Activated CD4-positive, alpha-beta T cell treated with anti-CD3 and anti-CD28 coated beads, Interleukin-2, amount 50 U/mL, for 24 hours (primary cell): ENCODE results near the gene MYH11.
"Not testable (repeated sequence)": the region's sequence is repeated elsewhere in the genome, so short reads cannot be mapped to it uniquely, and the experiment has no call there.

Experiments
- DNase-seq, 2 donors: peaks; one replicate each; pipeline ENCODE4 v3.0.0-alpha.2; 2020; ENCODE audit warnings: low read depth in 1 of 2, low spot score in 1 of 2

The MYH11 gene

DNA sequence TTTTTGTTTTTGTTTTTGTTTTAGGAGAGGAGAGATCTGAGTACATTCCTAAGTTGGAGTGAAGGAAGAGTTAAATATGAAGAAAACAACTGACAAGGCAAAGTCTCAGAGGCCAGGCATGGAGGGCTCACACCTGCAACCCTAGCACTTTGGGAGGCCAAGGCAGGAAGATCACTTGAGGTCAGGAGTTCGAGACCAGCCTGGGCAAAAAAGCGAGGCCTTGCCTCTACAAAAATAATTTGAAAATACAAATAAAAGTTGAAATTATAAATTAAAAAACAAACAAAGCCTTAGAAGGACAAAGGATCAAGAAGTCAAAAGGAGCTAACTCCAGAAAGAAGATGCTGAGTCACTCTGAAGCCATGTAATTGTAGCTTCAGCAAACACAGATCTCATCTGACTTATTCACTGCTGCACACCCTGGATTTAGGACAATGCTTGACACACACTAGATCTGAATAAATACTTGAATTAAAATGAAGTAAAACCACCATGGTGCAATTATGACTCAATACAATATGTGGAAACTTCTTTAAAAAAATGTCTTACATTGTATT is 22.5 kb upstream of the MYH11 start:
- no peak for DNase-seq

DNA sequence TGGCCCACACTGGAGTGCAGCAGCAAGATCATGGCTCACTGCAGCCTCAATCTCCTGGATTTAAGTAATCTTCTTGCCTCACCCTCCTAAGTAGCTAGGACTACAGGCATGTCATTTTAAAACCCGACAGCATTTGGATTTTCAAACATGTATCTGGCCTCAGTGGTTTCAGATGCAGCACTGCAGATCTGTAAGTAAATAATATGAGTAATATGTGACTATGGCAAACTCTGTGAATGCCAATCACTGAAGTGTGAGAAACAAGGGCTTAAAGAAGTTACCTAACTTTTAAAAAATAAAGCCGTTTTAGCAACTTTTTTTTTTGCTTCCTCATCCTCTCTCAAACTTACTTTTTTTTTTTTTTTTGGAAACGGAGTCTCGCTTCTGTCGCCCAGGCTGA is 19.7 kb upstream of the MYH11 start:
- DNase-seq: no peak

DNA sequence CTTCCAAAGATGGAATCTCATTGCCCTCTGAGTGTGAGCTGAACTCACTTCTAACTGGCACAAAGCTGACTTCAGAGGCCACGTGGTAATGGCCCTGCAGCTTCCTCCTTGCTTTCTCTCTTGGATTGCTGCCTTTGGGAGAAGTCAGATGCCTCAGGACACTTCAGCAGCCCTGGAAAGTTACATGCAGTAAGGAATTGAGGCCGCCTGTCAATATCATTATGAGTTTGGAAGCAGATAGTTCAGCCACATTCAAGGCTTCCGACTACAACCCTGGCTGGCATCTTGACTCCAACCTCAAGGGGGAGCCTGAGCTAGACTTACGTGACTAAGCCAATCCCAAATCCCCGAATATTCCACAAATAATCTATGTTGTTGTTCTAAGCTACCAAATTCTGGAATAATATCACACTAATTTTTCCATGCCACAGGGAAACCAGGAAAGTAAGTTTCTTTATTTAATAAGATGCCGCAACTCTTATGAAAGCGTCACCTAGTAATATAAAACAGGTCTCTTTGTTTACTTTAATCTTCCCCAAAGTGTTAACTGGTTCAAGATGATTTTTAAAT is 18.0 kb upstream of the MYH11 start:
- no peak for DNase-seq

DNA sequence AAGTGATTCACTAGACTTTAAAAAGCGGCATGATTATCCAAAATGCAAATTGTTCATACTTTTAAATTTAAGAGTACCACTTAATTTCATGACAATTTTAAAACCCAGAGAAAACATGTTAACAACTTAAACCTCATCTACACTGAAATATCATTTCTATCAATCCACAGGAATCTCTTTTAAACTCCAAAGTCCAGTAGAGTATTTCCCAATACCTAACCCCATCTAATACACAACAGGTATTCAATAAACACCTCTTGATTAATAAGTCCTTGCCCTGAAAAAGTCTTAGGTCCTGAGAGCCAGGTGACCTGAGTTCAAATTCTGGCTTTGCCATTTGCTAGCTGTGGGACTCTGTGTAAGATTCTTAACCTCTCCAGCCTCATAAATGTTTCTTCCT is 16.9 kb upstream of the MYH11 start:
- DNase-seq: no peak

DNA sequence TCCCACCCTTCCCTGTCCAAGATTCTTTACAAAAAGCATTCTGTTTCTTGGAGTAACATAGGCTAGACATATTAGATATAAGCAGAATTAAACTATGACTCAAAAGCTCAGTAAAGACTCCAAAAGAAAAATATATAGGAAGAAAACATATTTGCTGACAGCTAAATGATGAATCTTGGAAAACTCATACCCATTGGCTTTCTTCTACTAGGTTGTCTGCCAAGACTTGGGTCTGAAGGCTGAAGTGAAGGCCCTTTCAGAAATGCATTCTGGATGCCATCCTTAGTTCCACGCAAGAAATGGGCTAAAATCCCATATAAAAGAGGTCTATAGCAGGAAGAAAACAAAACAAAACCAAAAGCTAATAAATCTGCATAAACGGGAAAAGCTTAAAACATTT is 16.5 kb upstream of the MYH11 start:
- DNase-seq: no peak

DNA sequence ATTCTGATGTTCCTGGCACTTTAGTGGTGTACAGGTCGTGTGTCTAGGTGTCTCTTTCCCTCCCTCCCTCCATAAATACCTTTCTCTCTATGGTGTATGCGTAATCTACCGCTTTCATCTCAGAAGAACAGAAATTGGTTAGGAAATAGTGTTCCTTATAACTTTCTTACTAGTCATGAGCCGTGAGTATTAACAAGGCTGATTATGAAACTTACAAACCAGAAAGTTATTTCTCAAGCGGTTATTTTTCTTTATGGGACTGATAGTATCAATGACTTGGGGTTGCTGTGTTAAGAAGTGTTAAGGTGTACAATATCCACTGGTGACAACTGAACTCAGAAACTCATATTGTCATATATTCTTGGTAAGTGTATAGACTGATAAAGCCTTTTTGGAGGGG is 13.2 kb upstream of the MYH11 start:
- DNase-seq: no peak

DNA sequence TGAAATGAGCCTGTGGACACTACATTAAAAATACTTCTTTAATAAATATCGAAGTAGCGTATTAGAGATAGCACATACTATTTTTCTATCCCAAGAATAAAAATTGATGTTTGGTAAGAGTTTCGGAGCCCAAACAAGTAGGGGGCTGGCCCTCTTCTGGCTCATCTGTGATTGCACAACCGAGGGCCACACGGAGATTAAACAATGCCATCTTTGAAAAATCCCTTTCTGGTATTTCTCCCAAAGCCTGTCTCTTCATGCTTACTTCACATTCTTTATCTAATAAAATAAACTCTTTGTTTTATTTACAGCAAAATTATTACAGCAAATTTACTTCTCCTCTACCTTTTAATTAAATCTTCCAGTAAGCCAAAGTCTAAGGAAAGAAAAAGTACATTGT is 9.6 kb upstream of the MYH11 start:
- DNase-seq: no peak

DNA sequence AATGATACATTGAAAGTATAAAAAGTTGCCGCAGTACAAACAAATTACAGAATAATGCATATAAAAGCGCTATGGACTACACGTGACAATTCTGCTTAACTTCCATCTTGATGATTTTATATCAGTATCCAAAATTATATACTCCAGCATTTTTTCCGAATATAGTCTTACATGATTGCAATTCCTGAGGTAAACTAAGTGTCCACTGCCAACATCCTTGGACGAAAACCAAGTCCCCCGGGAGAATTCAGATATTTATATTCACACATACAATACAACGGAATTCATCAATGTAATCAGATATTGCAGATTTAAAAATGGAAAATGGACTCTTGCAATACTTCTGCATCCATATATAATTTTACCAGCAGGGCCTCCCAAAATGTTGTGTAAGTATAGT is 8.9 kb upstream of the MYH11 start:
- no peak for DNase-seq

DNA sequence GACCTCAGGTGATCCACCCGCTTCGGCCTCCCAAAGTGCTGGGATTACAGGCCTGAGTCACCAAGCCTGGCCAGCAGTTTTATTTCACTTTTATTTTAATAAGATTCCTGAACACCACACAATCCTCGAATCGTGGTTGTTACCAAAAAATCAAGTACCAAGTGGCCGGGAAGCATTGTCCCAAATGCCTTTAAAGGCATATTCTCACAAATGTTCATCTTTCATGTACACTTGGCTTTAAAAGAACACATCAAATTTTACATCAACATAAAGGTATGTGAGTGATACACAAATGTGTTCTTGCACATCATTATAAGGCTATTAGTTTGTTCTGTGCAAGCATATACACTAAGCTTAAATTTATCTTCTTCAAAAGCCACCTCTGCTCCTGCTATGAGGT is 8.1 kb upstream of the MYH11 start:
- DNase-seq: no peak

DNA sequence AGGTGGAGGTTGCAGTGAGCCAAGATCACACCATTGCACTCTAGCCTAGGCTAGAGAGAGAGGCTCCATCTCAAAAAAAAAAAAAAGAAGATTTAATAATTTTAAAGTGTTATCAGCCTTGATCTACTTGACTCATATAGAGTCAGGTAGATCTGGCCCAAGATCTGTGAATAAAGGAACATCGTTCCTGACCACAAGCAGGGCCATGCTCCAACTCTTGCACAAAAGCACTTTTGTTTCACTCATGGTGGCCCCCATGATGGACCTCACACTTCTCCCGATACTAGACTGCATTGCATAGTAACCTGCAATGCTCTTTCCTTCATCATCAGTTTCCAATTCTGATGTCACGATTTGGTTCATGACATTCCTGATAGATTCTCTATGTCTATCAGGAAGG is 5.2 kb upstream of the MYH11 start:
- DNase-seq: no peak

DNA sequence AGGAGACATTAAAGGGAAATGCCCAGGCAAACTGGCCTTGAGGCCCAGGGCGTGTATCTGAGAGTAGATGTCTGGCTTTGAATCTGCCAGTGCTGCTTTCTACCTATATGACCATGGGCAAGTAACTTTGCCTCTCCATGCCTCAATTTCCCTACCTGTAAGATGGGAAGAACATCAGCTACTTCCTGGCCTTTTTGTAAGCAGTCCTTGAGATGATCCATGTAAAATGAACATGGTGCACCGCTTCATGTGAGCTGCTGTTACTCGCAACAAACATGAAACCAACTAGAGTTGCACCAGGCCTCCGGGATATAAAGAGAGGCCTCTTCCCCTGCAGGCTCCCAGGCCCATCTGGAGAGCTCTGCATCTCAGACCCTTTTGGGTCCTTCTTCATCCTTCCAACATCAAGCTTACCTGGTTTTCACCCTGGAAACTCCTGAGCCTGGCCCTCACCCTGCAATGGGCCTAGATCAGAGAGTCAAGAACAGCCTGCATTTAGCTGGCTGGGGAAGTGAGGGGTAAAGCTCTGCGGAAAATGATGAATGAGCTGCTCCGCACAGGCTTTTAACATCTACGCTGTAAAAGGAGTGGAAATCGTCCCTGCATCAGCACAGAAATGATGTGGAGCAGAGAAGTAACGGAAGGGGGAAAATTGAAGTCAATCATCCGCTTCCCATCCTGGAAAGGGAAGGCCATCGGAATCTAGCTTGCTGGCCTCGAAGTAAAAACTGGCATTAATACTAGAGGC is 2.3 kb upstream of the MYH11 start:
- DNase-seq: no peak

DNA sequence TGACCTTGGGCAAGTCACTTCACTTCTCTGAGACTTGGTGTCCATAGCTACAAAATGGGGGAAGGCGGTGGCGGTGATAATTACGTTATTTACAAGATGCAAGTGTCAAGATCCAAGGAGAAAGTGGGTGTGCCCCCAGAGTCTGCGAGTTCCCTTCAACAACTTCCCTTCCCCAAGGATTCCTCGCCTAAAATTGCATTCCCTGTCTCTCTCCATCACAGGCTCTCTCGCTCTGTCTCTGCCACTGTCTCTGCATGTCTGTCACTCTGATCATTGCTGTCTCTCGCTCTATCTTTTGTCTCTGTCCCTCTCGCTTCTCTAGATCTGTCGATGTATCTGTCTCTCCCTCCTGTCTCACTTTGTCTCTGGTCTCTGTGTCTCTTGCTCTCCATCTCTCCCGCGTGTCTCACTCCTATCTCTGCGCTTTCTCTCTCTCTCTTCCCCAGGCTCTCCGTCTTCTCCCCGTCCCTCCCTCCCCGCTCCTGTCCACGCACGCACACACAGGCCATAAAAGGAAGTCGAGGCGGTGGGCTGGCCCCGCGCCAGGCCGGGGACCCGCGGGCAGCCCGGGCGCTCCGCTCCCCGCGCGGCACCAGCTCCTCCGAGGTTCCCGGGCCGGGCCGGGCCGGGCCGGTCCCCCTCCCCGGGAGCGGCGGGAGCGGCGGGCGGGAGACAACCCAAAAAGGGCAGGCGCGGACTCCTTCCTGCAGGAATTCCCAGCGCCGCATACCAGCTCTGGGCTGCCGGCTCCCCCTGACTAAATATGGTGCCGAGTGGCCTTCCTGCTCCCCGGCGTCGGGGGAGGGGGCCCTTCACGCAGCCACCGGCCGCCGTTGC is 1.1 kb upstream of the MYH11 start:
- no peak for DNase-seq

DNA sequence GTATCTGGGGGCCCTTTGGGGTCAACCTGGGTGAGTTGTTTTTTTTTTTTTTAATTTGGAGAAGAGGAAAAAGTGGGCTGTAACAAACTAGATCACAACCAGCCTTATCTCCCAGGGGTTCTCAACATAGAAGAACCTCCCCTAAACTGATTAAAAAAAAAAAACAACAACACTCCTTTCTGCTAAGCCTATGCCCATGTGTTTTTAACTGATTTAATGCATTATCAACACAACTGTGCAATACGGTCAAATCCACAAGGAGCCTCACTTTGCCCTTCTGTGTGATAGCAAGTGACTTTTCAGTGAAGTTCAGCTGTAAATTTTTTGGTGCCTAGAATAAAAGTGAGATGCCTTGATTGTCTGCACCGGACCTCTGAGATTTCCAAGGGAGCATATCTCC is 646 bp downstream of the MYH11 start:
- DNase-seq: no peak

DNA sequence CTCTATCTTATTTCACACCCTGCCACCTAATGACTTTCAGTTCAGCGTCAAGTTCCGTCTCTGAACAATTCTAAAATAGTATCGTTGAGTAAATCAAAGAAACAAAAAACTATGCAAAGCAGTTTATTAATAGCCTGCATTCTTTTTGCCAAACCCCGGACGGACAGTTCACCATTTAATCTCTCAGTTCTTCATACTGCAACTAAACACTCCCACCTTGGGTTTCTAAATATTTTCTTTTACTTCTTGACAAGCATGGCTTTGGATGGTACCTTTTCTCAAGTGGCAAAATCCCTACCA is 1.2 kb downstream of the MYH11 start:
- DNase-seq: no peak

DNA sequence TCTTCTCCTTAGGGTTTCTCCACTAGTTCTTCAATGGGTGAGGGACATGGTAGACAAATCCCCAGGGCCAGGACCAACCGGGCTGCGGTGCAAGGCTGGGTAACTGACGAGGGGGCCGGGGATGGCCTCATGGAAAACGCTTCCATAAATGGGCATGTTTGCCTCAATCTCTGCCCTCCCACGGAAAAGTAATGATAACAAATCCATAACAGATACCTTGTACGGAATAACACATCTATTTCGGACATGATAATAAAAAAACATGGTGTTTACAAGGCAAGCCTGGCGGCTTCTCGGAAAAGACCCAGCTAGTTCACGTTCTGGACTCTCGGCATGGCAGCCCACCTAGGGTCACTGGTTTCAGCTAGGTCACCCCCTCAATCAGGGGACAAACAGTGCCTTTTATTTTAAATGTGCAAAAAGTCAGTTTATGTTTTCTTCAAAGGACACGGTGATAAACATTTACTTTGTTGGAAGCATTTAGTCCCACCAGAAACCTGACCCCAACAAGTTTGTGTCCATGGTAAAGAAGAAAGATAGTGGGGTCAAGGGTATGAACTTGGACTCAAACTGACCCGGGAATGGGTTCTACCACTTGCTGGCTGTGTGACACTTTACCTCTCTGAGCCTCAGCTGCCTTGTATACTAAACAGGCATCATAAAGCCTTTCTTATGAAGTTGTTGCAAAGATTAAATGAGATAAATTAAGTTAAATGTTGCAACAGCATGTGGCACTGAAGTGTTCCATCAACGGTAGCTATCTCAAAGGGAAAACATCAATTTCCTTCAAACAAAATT is 1.7 kb downstream of the MYH11 start:
- no peak for DNase-seq

DNA sequence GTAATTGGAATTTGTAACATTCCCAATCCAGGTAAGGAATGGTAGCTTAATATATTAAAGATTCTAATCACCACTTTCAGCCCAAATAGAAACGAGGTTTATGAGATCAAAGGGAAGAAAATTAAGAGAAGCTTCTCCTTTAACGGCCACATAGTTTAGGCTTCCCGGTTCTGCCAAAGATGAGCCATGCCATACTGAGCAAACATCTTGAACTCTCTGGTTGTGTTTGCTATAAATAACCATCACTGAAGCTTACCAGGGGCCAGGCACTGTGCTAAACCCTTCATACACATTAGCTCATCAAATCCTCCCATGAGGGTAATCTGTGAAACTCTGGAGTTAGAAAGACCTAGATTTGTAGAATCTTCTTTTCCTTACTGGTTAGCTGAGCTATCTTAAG is 2.8 kb downstream of the MYH11 start:
- DNase-seq: no peak

DNA sequence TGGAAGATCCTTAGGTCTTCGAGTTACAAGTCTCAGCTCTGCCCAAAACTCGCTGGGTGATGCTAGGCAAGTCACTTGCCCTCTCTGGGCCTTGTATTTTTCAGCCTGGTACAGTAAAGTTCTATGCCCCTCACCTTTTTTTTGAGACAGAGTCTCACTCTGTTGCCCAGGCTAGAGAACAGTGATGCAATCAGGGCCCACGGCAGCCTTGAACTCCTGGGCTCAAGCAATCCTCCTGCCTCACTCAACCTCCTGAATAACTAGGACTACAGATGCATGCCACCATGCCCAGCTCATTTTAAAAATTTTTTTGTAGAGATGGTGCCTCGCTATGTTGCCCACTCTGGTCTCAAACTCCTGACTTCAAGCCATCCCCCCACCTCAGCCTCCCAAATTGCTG is 3.8 kb downstream of the MYH11 start:
- no peak for DNase-seq

DNA sequence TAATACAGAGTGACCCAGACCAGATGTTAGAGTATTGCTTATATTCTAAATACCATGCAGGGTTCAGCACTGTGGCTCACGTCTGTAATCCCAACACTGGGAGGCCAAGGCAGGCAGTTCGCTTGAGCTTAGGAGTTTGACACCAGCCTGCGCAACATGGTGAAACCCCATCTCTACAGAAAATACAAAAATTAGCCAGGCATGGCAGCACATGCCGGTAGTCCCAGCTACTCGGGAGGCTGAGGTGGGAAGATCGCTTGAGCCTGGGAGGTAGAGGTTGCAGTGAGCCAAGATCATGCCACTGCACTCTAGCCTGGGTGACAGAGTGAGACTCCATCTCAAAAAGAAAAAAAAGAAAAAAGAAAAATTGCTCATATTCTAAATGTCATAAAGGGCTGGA is 6.3 kb downstream of the MYH11 start:
- not testable (repeated sequence) for DNase-seq

DNA sequence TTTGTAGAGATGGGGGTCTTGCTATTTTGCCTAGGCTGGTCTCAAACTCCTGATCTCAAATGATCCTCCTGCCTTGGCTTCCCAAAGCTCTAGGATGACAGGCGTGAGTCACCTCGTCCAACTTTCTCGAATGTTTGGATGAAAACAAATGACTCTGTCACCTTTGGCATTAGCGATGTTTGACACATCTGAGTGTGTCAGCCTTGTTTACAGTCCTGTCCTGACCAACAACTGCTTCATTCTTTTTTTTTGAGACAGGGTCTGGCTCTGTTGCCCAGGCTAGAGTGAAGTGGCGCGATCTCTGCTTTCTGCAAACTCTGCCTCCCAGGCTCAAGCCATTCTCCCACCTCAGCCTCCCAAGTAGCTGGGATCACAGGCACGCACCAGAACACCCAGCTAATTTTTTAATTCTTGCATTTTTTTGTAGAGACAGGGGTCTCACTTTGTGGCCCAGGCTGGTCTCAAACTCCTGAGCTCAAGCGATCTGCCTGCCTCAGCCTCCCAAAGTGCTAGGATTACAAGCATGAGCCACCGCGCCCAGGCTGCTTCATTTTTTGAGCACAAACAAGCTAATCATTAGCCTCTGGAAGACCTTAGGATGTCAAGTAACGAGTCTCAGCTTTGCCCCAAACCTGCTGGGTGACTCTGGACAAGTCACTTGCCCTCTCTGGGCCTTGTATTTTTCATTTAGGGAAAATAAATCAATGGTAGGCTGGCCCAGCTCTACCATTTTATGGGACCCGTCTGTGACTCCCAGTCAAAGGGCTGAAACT is 7.4 kb downstream of the MYH11 start:
- DNase-seq: no peak

DNA sequence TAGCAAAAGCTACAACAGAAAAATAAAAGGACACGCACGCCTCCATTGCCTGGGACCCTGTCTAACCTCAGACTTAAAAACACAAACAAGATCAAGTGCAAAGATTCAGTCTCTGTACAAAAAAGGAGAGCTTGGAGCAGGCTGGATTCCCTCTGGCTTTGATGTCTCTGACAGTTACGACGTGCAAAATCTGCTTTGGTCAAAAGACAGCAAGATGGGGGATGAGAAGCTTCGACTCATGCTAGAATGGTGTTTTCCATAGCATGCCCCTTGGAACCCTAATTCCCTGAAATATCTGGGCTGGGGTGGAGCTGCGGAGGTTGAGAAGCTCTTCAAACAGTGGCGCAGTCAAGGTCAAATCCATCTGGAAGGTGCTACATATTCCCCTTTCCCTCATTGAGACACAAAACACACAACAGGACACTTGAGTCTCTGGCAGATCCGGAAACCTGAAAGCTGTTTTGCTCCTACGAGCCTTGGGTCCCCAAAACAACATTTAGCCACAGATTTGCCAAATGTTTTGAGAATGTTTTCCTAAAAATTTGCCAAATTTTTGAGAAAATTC is 9.1 kb downstream of the MYH11 start:
- DNase-seq: no peak
